HepG2 (cell line): ENCODE results near the gene PPIG. TPM values are rescaled to one million over a fixed set of nuclear protein-coding genes. Genes with fewer than 3 reads are reported as not detected.

Experiments used
- ATAC-seq: fragments of 200-7000 bp; cut with Tn5 transposase; 3 replicates; pipeline ENCODE4 v1.9.1; 2020; ENCODE audit warnings: mild to moderate bottlenecking, moderate library complexity
- BruUV-seq: library from RNA; stranded (reverse); fragments of 400-500 nt; replicated peaks from 2 replicates; lab custom pipeline; 2021; lab: Mats Ljungman, UMichigan
- CTCF ChIA-PET: fragments of 300-600 bp; formaldehyde crosslinking; extraction: SDS; loops from one replicate; lab custom pipeline; 2021; ENCODE audit warnings: low total read pairs, inconsistent platforms, low intra/inter-chr PET ratio; lab: Yijun Ruan, JAX
- POLR2A ChIA-PET: fragments of 350-600 bp; sonication (Branson Sonifier 250); formaldehyde crosslinking; loops from one replicate; lab custom pipeline; 2020; ENCODE audit warnings: antibody characterized with exemption, inconsistent platforms; lab: Yijun Ruan, JAX
- DNase-seq: peaks from one replicate; pipeline ENCODE4 v3.0.0-alpha.2; 2015; ENCODE audit warnings: low spot score
- FAIRE-seq: peaks from 3 replicates; lab custom pipeline; 2011; peaks lifted over from hg19 to GRCh38; lab: Jason Lieb, UNC
- H2AFZ ChIP-seq: one replicate; pipeline ENCODE4 v1.6.1; 2011; ENCODE audit warnings: low read length, inconsistent platforms
- H3K27ac ChIP-seq: fragments of 300-600 bp; 3 replicates; pipeline ENCODE4 v1.8.0; 2011; ENCODE audit warnings: mixed run types, mild to moderate bottlenecking, mixed read lengths, low read length, inconsistent platforms; ENCODE audit not compliant: insufficient read depth; ENCODE audit errors: extremely low read length
- H3K27me3 ChIP-seq, 2 experiments: fragments of 200-600 bp in 1 of 2; 2 replicates in 1 of 2; 3 replicates in 1 of 2; pipeline versions ENCODE4 v1.6.0 to v1.8.0; 2011; ENCODE audit warnings: low read length in 2 of 2, mild to moderate bottlenecking in 2 of 2, moderate library complexity in 2 of 2, inconsistent platforms in 1 of 2; ENCODE audit not compliant: insufficient read depth in 2 of 2, control insufficient read depth in 1 of 2
- H3K36me3 ChIP-seq, 2 experiments: fragments of 200-600 bp in 1 of 2; replicated peaks in 1 of 2; 2 replicates in 1 of 2; 3 replicates in 1 of 2; pipeline versions ENCODE4 v1.5.1 to v1.8.0; 2011; ENCODE audit warnings: low read length in 2 of 2, inconsistent platforms in 1 of 2; ENCODE audit not compliant: insufficient read depth in 2 of 2, control insufficient read depth in 1 of 2
- H3K4me1 ChIP-seq: 2 replicates; pipeline ENCODE4 v1.5.1; 2012; ENCODE audit warnings: low read length, inconsistent platforms; ENCODE audit not compliant: insufficient read depth
- H3K4me2 ChIP-seq: 2 replicates; pipeline ENCODE4 v1.6.0; 2011; ENCODE audit warnings: low read depth, low read length, inconsistent platforms
- H3K4me3 ChIP-seq, 3 experiments: fragments of 200-600 bp in 1 of 3; sonication (generic), shearing (Covaris generic) in 1 of 3; replicated peaks in 1 of 3; 2 replicates each; pipeline ENCODE4 v1.5.1; 2011 to 2016; ENCODE audit warnings: low read length in 3 of 3, inconsistent platforms in 2 of 3, low read depth in 2 of 3, mild to moderate bottlenecking in 2 of 3, control low read depth in 1 of 3, mixed read lengths in 1 of 3; ENCODE audit not compliant: insufficient read depth in 1 of 3
- H3K79me2 ChIP-seq: one replicate; pipeline ENCODE4 v1.6.1; 2011; ENCODE audit warnings: low read length, inconsistent platforms; ENCODE audit not compliant: insufficient read depth
- H3K9ac ChIP-seq: 2 replicates; pipeline ENCODE4 v1.6.0; 2011; ENCODE audit warnings: mild to moderate bottlenecking, low read depth, low read length, inconsistent platforms; ENCODE audit not compliant: insufficient read depth
- H3K9me3 ChIP-seq: 2 replicates; pipeline ENCODE4 v1.5.1; 2012; ENCODE audit warnings: mild to moderate bottlenecking, low read length
- H4K20me1 ChIP-seq: 2 replicates; pipeline ENCODE4 v1.6.0; 2011; ENCODE audit warnings: inconsistent platforms, mild to moderate bottlenecking, low read length, moderate library complexity; ENCODE audit not compliant: insufficient read depth
- FOXC1 ChIP-seq: sonication (generic); formaldehyde crosslinking; IDR thresholded peaks from 2 replicates; pipeline ENCODE4 v1.8.0; 2022; ENCODE audit warnings: mild to moderate bottlenecking, missing genetic modification reagents, borderline replicate concordance
- HMG20A ChIP-seq: IDR thresholded peaks from 2 replicates; pipeline ENCODE4 v1.6.1; 2016; ENCODE audit warnings: borderline replicate concordance
- SMAD1 ChIP-seq: sonication (generic); formaldehyde crosslinking; IDR thresholded peaks from 2 replicates; pipeline ENCODE4 v1.4.0; 2020; ENCODE audit warnings: missing genetic modification reagents, low read depth, mild to moderate bottlenecking, borderline replicate concordance
- ZBTB42 ChIP-seq: sonication (generic); formaldehyde crosslinking; IDR thresholded peaks from 2 replicates; pipeline ENCODE4 v1.5.0; 2020; ENCODE audit warnings: mild to moderate bottlenecking, missing genetic modification reagents
- ZNF713 ChIP-seq: sonication (generic); formaldehyde crosslinking; IDR thresholded peaks from 2 replicates; pipeline ENCODE4 v1.4.0; 2020; ENCODE audit warnings: mild to moderate bottlenecking, missing genetic modification reagents
- WGBS: methylation state at CpG from one replicate; pipeline ENCODE4 v1.1.6; 2017; ENCODE audit warnings: low lambda C conversion rate; 5-methylcytosine and 5-hydroxymethylcytosine counted together
- in situ Hi-C: cut with HindIII; loops from 2 replicates; pipeline ENCODE4 v1.10.0; 2017; ENCODE audit warnings: low pct_unique_long_range_greater_than_20kb; ENCODE audit not compliant: extremely low pct_ligation_motif_present
- intact Hi-C: fragments of 100-400 bp; cut with micrococcal nuclease; formaldehyde crosslinking; loops from one replicate; pipeline ENCODE4 v1.10.0; 2022; ENCODE audit not compliant: unreplicated experiment
- polyA plus RNA-seq, 8 experiments: library from polyadenylated mRNA; depleted of rRNA in 3 of 8; stranded (reverse) in 7 of 8; unstranded in 1 of 8; fragments of >200 nt; fragmentation: Illumina TruSeq in 4 of 8; extraction: Trizol in 4 of 8; gene quantifications; 2 replicates each; pipeline versions ENCODE4 v1.2.1 to v1.2.3, GENCODE V29; 2011 to 2016; ENCODE audit warnings: low read depth in 4 of 8, missing spikeins in 1 of 8, mixed read lengths in 1 of 8; ENCODE audit not compliant: insufficient read depth in 1 of 8
- total RNA-seq, 5 experiments: library from RNA; depleted of rRNA; stranded (reverse); fragments of >200 nt; fragmentation: Illumina TruSeq; extraction: Trizol; gene quantifications; 2 replicates each; pipeline ENCODE4 v1.2.3, GENCODE V29; 2016; ENCODE audit warnings: low read depth in 1 of 5
- TF ChIP-seq, protein P1 (sequence below): sonication (generic); formaldehyde crosslinking; conservative IDR thresholded peaks from 2 replicates; pipeline ENCODE4 v1.4.0; 2020; ENCODE audit warnings: missing genetic modification reagents
- TF ChIP-seq, protein P2 (sequence below), 2 experiments: fragments of 450-650 bp in 1 of 2; sonication (generic) in 1 of 2; formaldehyde crosslinking; IDR thresholded peaks; 2 replicates each; pipeline versions ENCODE4 v1.5.0 to v1.8.0; 2020 to 2022; ENCODE audit warnings: mild to moderate bottlenecking in 1 of 2, missing genetic modification reagents in 1 of 2
- TF ChIP-seq, protein P3 (sequence below): sonication (generic); formaldehyde crosslinking; IDR thresholded peaks from 2 replicates; pipeline ENCODE4 v1.4.0; 2020; ENCODE audit warnings: mild to moderate bottlenecking, missing genetic modification reagents, borderline replicate concordance

The PPIG gene
- total and polyA plus RNA-seq, 2 of the 13 experiments (the other 11 are each of a cell fraction or from before 2014, with no cell fraction given): 31.3 to 81.0 TPM

DNA sequence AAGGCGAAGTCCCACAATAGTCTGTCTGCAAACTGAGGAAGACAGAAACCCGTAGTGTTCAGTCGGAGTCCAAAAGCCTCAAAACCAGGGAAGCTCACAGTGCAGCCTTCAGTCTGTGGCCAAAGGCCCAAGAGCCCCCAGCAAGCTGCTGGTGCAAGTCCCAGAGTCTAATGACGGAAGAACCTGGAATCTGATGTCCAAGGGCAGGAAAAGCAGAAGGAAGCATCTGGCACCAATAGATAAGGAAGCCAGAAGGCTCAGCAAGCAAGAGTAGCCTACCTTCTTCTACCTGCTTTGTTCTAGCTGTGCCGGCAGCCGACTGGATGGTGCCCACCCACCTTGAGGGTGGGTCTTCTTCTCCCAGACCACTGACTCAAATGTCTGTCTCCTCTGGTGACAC lies 88.3 kb downstream of the PPIG start:
- H3K27me3 ChIP-seq: no peaks in the 10 kb centered on the region
- FAIRE-seq (no peak), ATAC-seq (no peak), DNase-seq (no peak)
- peaks cover 10% of the 10 kb centered on the region for H3K4me1 ChIP-seq
- in situ Hi-C loops (loop anchor here (10.0 kb wide), 1 partner anchor 148 kb away; no protein-coding TSS in a partner anchor), intact Hi-C loops (no loop called here)
- no peak overlapping the region for H3K4me2 ChIP-seq
- H3K36me3 ChIP-seq: no peaks in the 10 kb centered on the region
- ChIA-PET CTCF (no interaction called here), POLR2A (no interaction called here)
- H3K9me3 ChIP-seq: no peaks in the 10 kb centered on the region
- 71% methylated on average over 6 of the region's 6 CpGs for WGBS
- H3K9ac ChIP-seq: no peak overlapping the region
- BruUV-seq: no TSS peak
- H3K79me2 ChIP-seq: no peaks in the 10 kb centered on the region
- no peak overlapping the region for H2AFZ ChIP-seq
- no peak overlapping the region for H3K4me3 ChIP-seq
- TF ChIP-seq, protein P1, sequence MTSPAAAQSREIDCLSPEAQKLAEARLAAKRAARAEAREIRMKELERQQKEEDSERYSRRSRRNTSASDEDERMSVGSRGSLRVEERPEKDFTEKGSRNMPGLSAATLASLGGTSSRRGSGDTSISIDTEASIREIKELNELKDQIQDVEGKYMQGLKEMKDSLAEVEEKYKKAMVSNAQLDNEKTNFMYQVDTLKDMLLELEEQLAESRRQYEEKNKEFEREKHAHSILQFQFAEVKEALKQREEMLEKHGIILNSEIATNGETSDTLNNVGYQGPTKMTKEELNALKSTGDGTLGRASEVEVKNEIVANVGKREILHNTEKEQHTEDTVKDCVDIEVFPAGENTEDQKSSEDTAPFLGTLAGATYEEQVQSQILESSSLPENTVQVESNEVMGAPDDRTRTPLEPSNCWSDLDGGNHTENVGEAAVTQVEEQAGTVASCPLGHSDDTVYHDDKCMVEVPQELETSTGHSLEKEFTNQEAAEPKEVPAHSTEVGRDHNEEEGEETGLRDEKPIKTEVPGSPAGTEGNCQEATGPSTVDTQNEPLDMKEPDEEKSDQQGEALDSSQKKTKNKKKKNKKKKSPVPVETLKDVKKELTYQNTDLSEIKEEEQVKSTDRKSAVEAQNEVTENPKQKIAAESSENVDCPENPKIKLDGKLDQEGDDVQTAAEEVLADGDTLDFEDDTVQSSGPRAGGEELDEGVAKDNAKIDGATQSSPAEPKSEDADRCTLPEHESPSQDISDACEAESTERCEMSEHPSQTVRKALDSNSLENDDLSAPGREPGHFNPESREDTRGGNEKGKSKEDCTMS (CRISPR knock-in tag): no peak
- TF ChIP-seq SMAD1 (no peak), HMG20A (CRISPR knock-in tag) (no peak), FOXC1 (no peak), ZBTB42 (no peak), ZNF713 (CRISPR knock-in tag) (no peak)
- TF ChIP-seq, protein P2, sequence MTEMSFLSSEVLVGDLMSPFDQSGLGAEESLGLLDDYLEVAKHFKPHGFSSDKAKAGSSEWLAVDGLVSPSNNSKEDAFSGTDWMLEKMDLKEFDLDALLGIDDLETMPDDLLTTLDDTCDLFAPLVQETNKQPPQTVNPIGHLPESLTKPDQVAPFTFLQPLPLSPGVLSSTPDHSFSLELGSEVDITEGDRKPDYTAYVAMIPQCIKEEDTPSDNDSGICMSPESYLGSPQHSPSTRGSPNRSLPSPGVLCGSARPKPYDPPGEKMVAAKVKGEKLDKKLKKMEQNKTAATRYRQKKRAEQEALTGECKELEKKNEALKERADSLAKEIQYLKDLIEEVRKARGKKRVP (CRISPR knock-in tag; IDR thresholded peaks at IDR 0.05): no peak
- TF ChIP-seq, protein P3, sequence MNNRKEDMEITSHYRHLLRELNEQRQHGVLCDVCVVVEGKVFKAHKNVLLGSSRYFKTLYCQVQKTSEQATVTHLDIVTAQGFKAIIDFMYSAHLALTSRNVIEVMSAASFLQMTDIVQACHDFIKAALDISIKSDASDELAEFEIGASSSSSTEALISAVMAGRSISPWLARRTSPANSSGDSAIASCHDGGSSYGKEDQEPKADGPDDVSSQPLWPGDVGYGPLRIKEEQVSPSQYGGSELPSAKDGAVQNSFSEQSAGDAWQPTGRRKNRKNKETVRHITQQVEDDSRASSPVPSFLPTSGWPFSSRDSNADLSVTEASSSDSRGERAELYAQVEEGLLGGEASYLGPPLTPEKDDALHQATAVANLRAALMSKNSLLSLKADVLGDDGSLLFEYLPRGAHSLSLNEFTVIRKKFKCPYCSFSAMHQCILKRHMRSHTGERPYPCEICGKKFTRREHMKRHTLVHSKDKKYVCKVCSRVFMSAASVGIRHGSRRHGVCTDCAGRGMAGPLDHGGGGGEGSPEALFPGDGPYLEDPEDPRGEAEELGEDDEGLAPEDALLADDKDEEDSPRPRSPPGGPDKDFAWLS (CRISPR knock-in tag): no peak
- H3K27ac ChIP-seq: no peak overlapping the region
- H4K20me1 ChIP-seq: no peaks in the 10 kb centered on the region
